Limb (tissue), 2 donors: Measurements from ENCODE around the gene FAM120B.
A peak's percentile ranks its signal among the peaks of the same experiment; 100 is the strongest.

Source experiments
- DNase-seq, 2 donors: peaks; one replicate each; pipeline ENCODE4 v3.0.0-alpha.2; 2016; ENCODE audit errors: extremely low spot score in 2 of 2

Gene FAM120B

GRCh38 chr6:170355661-170356060, 49.1 kb downstream of the FAM120B start:
- DNase-seq = no peak

GRCh38 chr6:170357812-170358211, 51.3 kb downstream of the FAM120B start:
- no peak for DNase-seq

- DNase-seq = no peak
Measured at GRCh38 chr6:170358496-170358895, 51.9 kb downstream of the FAM120B start.

DNA sequence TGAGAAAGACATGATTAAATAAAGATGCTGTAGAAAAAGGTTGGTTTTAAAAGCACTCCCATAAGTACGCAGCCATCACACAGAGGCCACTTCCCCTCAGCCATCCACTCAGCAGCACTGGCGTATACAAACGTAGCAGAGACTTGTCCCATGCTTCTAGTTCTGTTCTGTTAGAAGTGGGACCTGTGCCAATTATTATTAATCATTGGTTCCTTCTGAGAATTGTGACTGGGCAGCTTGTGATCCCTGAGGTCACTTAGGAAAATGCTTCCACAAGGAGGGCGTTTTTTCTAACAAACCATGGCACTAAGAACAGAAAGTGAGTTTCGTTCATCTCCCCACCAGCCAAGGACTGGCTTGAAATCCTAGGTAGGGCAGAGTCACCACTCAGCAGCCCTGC, 53.9 kb downstream of the FAM120B start:
- DNase-seq = no peak

DNA sequence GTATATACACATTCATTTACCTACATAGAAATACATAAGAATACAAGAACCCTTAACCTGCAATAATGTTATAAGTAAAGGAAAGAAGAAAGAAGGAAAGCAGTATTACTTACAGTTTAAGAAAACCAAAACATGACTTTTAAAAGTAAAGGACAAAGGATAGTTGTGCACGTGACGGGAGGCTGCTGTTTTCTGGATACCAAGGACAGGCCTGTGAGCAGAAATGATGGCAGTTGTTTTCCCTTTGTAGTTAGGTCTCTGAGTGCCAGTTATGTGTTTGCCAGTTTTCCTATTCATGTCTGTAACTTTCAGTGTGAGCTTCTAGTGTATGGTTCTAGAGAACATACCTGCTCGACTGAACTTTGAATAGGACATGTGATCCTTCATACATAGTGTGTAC, 54.8 kb downstream of the FAM120B start:
- no peak for DNase-seq

DNA sequence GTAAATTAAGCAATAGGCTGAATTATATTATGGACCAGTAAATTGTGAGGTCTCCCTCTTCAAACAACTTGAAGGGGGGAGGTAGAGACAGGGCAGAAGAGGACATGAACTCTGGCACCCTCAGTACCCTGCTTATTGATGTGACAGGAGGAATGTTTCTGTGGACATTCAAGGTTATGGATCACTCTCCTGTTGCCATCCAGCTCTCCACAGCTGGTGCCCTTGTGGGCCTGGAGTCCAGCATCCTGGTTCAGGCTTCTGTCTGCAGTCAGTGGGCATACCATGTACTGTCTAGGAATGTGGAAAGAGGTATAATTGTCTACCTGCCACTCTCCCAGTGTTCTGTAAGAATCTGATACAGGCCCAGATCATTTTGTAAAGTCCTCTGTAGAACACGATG, 55.6 kb downstream of the FAM120B start:
- DNase-seq = no peak

DNA sequence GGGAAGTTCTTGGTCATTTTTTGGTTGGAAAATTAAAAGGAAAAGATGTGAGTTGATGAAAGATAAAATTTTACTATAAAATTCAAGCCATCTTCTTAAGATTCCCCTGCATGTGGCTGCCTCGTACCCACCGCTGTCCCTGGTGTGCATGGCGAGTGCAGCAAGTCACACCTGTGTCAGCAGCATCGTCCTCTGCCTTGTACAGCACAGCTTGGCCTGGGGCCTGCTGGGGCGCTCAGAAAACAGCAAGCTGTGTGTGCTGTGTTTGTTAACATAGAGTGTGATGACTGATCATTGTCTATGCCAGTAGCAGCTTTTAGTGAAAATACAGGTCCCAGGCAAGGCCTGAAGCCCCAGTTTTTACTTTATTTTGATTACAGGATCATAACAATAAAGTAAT, 56.7 kb downstream of the FAM120B start:
- no peak for DNase-seq

DNA sequence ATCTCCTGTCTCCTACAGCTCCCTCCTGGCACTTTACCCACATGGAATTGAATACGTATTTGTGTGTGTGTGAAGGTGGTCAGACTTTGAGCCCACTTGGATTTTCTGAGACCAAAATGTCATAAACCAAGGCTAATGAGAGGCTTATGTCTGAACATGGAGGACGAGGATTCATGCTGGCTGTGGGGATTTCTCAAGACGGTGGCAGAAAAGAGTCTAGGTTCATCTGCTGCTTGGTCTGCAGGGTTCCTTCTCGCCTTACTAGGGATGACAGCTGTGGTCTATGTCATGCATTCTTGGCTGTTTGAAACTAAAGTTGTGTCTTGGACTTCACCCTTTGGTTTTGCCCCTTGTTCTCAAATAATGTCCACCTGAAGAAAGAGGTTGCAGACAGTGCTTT, 58.6 kb downstream of the FAM120B start:
- DNase-seq = no peak

DNA sequence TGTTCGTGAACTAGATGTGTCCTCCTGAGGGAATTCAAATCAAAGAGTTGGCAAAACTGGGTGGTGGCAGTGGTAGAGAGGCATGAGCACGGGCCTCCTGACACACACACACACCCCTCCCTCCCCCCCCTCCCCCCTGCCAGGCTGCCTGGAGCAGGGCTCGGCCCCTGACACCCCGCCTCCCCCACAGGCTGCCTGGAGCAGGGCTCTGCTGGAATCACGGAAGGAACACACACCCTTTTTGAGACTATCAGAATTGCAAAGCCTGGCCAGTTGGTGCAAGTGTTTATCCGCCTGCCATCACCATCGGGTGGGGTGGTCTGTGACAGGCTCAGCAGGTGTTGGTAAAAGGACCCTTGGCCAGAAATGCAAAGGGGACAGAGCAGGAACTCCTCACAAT, 59.0 kb downstream of the FAM120B start:
- DNase-seq = peak; percentile 37 to 41

- DNase-seq = no peak
Measured at GRCh38 chr6:170366248-170366960, 59.8 kb downstream of the FAM120B start.

GRCh38 chr6:170367241-170367640, 60.7 kb downstream of the FAM120B start:
- peak; percentile 38 to 42 for DNase-seq

DNA sequence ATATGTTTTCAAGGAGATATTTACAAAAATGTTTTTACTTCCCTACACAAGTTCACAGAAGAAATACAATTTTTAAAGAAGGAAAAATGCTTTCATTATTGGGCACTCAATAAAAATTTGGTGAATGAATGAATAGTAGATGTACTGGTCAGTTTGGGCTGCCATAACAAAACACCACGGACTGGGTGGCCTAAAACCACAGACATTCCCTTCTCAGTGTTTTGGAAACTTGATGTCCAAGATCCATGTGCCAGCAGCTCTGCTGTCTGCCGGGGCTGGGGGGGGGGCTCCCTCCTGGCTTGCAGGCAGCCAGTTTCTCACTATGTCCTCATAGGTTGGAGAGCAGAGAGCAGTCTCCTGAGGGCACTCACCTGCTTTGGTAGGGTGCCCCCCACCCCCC, 62.0 kb downstream of the FAM120B start:
- no peak for DNase-seq

DNA sequence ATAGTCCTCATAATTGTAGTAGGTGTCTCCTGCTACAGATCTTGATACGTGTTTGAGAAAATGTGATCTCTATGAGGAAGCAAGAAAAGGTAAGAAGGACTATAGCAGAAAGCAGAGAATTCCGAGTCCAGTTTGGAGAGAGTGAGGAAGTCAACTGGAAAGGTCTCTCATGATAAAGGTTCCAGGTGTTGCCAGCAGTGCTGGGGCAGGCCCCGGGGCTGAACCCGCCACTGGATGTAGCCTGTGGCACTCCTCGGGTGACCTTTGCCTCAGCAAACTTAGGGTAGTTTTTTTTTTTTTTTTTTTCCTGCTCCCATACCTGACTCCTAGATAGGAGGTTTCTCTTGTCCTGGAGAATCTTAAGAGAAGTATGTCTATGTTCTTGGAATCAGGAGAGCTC, 62.8 kb downstream of the FAM120B start:
- DNase-seq = no peak

- no peak for DNase-seq
Measured at GRCh38 chr6:170370416-170370815, 63.9 kb downstream of the FAM120B start.

DNA sequence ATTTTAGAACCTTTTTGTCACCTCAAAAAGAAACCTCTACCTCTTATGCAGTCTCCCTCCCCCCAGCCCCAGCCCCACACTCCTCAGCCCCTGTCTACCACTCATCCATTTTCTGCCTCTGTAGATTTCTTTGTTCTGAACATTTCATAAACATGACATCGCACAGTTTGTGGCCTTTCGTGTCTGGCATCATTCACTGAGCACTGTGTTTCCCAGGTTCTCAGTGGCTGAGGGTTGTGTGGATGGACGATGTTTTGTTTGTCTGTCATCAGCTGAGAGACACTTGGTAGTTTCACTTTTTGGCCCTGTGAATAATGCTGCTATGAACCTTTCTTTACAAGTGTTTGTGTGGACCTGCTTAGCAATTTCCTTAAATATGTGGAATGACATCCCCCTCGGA, 64.5 kb downstream of the FAM120B start:
- DNase-seq = no peak

DNA sequence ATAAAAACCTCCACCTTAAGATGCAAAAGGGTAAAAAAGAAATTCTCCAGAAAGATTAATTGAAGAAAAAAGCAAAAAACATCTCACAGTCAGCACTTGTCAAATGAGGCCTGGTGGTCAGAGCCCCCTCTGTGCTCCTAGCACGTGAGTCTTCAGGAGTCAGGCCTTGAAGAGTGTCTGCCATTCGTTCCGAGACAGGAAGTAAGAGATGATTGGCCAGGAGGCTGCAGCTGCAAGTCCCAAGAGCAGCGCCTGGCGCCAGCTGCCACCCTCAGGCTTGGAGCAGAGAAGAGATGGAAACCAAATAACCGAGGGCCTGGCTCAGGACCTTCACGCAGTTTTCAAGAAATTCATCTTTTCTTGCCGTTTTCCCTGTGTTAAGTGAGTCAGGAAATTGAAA, 65.0 kb downstream of the FAM120B start:
- peak in 1 of 2 donors; percentile 56 for DNase-seq

- DNase-seq = no peak
Measured at GRCh38 chr6:170372380-170373325, 66.1 kb downstream of the FAM120B start.

GRCh38 chr6:170374571-170375444, 68.2 kb downstream of the FAM120B start:
- DNase-seq = no peak

DNA sequence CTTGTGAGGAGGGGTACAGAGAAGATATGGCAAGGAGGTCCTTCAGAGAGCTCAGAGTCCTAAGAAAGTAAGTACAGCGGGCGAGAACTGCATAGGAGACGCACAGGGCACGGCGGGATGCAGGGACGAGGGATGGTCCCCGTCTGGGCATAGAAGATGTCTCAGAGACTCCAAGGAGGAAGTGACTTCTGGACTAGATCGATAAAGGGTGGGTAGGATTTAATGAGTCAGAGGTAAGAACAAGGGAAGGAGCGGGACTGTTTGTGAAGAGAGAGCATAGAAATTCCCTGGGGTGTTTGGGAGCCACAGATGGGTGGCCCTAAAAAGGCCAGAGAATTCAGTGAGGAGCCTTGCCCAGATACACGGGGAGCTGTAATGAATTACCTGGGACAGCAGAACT, 69.1 kb downstream of the FAM120B start:
- DNase-seq = no peak

DNA sequence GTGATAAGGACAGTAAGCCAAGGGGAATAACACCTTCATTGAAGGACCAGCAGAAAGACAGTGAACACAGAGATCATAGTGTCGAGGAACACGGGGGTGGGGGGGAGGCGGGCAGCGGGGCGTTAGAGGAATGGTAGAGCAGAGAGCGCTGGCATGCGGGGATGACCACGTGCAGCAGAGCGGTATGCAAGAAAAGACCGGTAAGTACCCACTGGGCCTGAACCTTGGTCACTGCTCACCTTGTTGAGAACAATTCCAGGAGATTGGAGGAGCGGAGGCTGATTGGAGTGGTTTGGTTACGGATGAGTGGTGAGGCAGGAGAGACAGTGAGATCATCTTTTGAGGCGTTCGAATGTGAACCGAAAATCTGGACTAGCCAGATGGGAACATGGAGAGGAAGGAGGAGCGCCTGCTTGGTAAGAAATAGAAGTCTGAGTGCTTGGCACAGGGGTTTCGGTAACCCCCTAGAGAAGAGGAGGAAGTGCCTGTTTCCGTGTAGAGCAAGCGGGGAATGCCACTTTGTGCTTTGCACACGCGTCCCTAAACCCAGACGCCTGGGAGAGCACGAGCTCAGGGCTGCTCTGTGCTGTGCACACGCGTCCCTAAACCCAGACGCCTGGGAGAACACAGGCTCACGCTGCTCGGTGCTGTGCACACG, 70.0 kb downstream of the FAM120B start:
- DNase-seq = no peak

DNA sequence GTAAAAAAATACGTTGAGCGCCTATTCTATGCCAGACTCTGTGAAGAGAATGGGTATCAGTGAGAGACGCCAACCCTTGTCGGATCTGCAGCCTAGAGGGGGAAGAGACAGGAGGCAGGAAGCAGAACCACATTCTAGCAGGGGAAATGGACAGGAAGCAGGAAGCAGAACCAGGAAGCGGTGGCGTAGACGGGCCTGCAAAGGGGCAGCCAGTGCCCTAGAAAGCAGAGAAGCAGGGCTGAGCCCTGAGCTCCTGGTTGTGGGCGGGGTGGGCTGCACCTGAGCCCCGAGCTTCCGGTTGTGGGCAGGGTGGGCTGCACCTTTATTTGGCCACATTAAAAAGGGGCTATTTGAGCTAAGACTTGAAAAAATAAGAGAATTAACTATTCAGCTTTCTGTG, 71.9 kb downstream of the FAM120B start:
- no peak for DNase-seq
